GM12865 (cell line): ENCODE results near the gene PGLYRP3.

ENCODE experiments used
- DNase-seq: peaks from one replicate; pipeline ENCODE4 v3.0.0; 2010; ENCODE audit warnings: low read depth
- H3K4me3 ChIP-seq: 2 replicates; pipeline ENCODE4 v1.5.1; 2011; ENCODE audit warnings: mild to moderate bottlenecking, low read depth, low read length, control low read depth
- CTCF ChIP-seq: IDR thresholded peaks from 2 replicates; pipeline ENCODE4 v1.5.1; 2011; ENCODE audit warnings: low read length, control low read depth, low read depth, inconsistent platforms; ENCODE audit not compliant: insufficient read depth; ENCODE audit errors: missing control alignments

PGLYRP3 gene

DNA sequence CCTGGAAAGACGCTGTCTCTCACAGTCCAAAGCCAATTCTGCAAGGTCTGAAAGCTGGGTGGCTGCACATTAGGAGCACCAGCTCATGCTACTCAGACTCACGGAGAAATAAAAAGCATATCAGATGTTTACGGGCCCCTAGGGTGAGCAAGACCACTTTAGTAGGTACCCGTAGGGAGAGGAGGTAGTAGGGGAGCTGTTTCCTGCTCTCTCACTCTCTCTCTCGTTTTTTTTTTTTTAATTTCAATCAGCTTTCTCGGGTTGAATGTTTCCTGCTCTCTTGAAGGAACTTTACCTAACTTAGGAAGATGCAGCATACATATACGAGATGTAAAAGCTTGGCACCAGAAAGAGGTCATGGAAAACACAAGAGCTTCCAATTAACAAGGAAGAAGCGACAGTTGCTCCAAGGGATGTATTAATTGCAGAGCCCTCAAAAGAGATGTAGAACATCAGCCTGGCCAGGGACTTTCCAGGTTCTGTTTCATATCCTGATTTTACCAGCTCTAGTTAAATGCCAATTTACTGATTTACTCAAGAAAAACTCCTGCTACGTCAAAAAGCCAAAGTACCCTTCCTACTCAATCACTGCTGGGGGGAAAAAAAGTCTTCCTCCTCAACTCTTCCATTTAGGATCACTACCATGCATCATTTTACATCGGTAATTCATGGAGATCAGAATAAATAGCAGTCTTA lies 50.1 kb downstream of the PGLYRP3 start:
- TF ChIP-seq CTCF, result no peak
- no peak overlapping the region; the same call in 1 of the 2 replicates for H3K4me3 ChIP-seq
- DNase-seq, result peak; percentile 34

DNA sequence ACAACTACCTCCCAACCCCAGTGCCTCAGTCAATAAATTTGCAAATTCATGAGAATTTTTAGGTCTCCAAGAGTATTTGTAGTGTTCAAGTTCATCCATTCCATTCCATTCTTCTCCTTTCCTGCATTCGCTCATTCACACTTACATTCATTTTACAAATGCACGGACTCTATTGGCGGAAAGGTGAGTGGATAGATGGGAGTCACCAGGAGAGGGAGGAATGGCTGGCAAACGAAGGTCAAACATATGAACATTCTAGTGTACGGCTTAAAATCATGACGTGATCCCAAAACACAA lies 50.7 kb downstream of the PGLYRP3 start:
- H3K4me3 ChIP-seq, result peak overlapping the region; percentile 17; the same call in 1 of the 2 replicates
- DNase-seq, result no peak
- TF ChIP-seq CTCF, result no peak

GRCh38 chr1:153261281-153262069 lies 51.3 kb downstream of the PGLYRP3 start:
- H3K4me3 ChIP-seq, result peak overlapping the region; percentile 17
- TF ChIP-seq CTCF, result no peak
- peak; percentile 12 for DNase-seq

DNA sequence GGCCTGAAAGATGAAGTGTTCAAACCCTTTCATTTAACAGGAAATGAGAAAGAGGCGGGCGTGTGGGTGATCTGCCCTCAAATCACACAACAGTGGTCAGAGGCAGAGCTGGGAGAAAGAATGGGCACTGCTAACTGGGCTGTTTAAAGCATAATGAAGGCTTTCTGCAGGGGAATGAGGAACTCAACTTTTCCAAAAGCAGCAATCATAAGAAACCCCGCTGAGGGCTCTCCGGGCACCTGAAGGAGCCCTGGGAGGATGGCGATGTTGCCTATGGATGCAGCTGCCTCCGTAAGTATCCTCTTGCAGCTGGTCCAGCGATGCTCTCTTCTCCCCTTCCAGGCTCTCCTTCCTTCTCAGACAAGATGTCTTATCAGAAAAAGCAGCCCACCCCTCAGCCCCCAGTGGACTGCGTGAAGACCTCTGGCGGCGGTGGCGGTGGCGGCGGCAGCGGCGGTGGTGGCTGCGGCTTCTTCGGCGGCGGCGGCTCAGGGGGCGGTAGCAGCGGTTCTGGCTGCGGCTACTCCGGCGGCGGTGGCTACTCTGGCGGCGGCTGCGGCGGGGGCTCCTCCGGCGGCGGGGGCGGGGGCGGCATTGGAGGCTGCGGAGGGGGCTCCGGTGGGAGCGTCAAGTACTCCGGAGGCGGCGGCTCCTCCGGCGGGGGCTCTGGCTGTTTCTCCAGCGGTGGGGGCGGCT lies 52.0 kb downstream of the PGLYRP3 start:
- peak overlapping the region; percentile 17; the same call in 1 of the 2 replicates for H3K4me3 ChIP-seq
- TF ChIP-seq CTCF, result no peak
- peak; percentile 14 for DNase-seq

GRCh38 chr1:153259387-153259786 lies 53.4 kb downstream of the PGLYRP3 start, which contains the start of gene LORICRIN:
TSS of gene LORICRIN (plus strand) at chr1:153259687. CDS start at chr1:153260950, 1,263 bp downstream.
- TF ChIP-seq CTCF, result no peak
- no peak within 1 kb of the TSS for H3K4me3 ChIP-seq
- no peak for DNase-seq

GRCh38 chr1:153253693-153254092 lies 59.1 kb downstream of the PGLYRP3 start:
- TF ChIP-seq CTCF, result no peak
- H3K4me3 ChIP-seq, result no peak overlapping the region
- peak; percentile 15 for DNase-seq
